ENCODE measurements around the gene GIN1. TPM values are rescaled to one million over a fixed set of nuclear protein-coding genes. Genes with fewer than 3 reads are reported as not detected.

GIN1 gene
- total and polyA plus RNA-seq, 2 of the 4 experiments (the other 2 are of a cell fraction) = 2.9 to 3.1 TPM

DNA sequence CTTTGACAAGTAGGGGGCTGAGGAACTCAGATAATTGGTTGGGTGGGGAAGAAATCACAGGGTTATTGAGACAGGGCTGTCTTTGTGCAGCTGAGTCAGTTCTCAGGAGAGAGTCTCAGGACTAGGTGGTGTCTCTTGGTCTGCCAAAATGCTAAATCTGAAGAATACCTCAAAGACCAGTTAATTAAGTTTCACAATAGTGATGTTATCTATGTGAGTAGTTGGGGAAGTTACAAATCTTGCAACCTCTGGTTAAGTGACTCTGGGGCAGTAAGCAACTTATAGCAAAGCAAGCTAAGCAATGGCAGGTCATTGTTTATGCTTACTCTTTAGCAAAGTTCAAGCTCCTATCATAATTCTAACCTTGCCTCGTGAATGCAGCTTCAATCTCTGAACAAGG, 53.6 kb downstream of the GIN1 start:
- Histone ChIP-seq H4K8ac (ENCODE audit: low read depth in 2 of 2, low read length in 2 of 2) (no peak overlapping the region), H3K4me3 (ENCODE audit: insufficient read depth, low read depth, low read length) (no peak overlapping the region), H3K23ac (ENCODE audit: low read depth, low read length) (no peak overlapping the region), H3K56ac (ENCODE audit: extremely low read depth, insufficient read depth, low read length) (no peak overlapping the region), H2BK5ac (ENCODE audit: low read depth, low read length, poor library complexity, severe bottlenecking) (no peak overlapping the region), H3K4ac (ENCODE audit: low read depth, low read length) (no peak overlapping the region), H2BK20ac (ENCODE audit: low read depth, low read length) (no peak overlapping the region), H3K9me3 (ENCODE audit: control insufficient read depth, insufficient read depth, low read length) (no peaks in the 10 kb centered on the region), H3K36me3 (ENCODE audit: control insufficient read depth, insufficient read depth, low read length) (no peaks in the 10 kb centered on the region), H3K79me1 (ENCODE audit: low read depth in 1 of 2, low read length in 2 of 2) (no peaks in the 10 kb centered on the region), H2BK15ac (ENCODE audit: low read depth, low read length) (no peak overlapping the region), H2AK9ac (replicated peaks; ENCODE audit: low read depth, low read length, poor library complexity) (no peak overlapping the region), H3K27ac (ENCODE audit: insufficient read depth, low read length) (no peak overlapping the region), H3K9me1 (ENCODE audit: insufficient read depth, low read length) (no peaks in the 10 kb centered on the region), H3K4me1 (ENCODE audit: control insufficient read depth, insufficient read depth, low read length) (no peaks in the 10 kb centered on the region), H2AK5ac (ENCODE audit: low read depth, low read length) (no peak overlapping the region), H3K18ac (ENCODE audit: low read depth, low read length) (no peak overlapping the region), H4K20me1 (ENCODE audit: insufficient read depth, low read length) (no peaks in the 10 kb centered on the region), H2BK120ac (ENCODE audit: low read depth, low read length) (no peak overlapping the region), H3K9ac (ENCODE audit: low read depth, low read length) (no peak overlapping the region), H3K4me2 (ENCODE audit: low read depth, low read length) (no peak overlapping the region), H4K5ac (ENCODE audit: low read depth, low read length) (no peak overlapping the region), H4K91ac (ENCODE audit: insufficient read depth, low read depth, low read length) (no peak overlapping the region), H2AFZ (replicated peaks; ENCODE audit: low read length, poor library complexity) (no peak overlapping the region), H3K27me3 (ENCODE audit: control insufficient read depth, insufficient read depth, low read length) (no peaks in the 10 kb centered on the region), H3K14ac (replicated peaks; ENCODE audit: low read depth, low read length) (no peak overlapping the region)
- dilution Hi-C loops (cut with HindIII; ENCODE audit: low sequenced_read_pairs, unreplicated experiment) = no loop called here
- no peak for ATAC-seq (ENCODE audit: low read depth)
- intact Hi-C loops (cut with micrococcal nuclease) = no loop called here
- DNase-seq = no peak
- BruUV-seq (replicated peaks) = no TSS peak
- ChIA-PET POLR2A (ENCODE audit: unreplicated experiment) (no interaction called here), CTCF (interaction anchor here (0.6 kb wide), 1 partner anchor 145 kb away, joined by 5 read pairs; no protein-coding TSS in a partner anchor)
- in situ Hi-C loops (cut with MboI; ENCODE audit: low sequenced_read_pairs) = no loop called here
- TF ChIP-seq MXI1 (IDR thresholded peaks at IDR 0.05; ENCODE audit: borderline replicate concordance, low read depth, low read length) = no peak
- TF ChIP-seq, protein P1, sequence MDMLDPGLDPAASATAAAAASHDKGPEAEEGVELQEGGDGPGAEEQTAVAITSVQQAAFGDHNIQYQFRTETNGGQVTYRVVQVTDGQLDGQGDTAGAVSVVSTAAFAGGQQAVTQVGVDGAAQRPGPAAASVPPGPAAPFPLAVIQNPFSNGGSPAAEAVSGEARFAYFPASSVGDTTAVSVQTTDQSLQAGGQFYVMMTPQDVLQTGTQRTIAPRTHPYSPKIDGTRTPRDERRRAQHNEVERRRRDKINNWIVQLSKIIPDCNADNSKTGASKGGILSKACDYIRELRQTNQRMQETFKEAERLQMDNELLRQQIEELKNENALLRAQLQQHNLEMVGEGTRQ (IDR thresholded peaks at IDR 0.05; ENCODE audit: low read depth, low read length) = no peak
- no CpG with 5 or more reads among the region's 1 CpG for WGBS, 2 experiments (ENCODE audit: extremely low coverage in 2 of 2, insufficient read length in 1 of 2)

All from IMR-90 (cell line).